GM21423 (cell line): ENCODE measurements around the gene FILIP1L.

Source experiments
- ATAC-seq: cut with Tn5 transposase; IDR thresholded peaks from one replicate; pipeline ENCODE4 v1.9.1; 2021; ENCODE audit warnings: mild to moderate bottlenecking, moderate library complexity; ENCODE audit not compliant: unreplicated experiment

The FILIP1L gene

GRCh38 chr3:99981138-99981537 is 133.2 kb downstream of the FILIP1L start:
- ATAC-seq, result no peak

GRCh38 chr3:99980606-99981005 is 133.7 kb downstream of the FILIP1L start:
- no peak for ATAC-seq

- no peak for ATAC-seq
These were observed 136.1 kb downstream of the FILIP1L start for GRCh38 chr3:99978221-99978620.

- ATAC-seq, result no peak
These were observed 137.7 kb downstream of the FILIP1L start for GRCh38 chr3:99976584-99976983.

DNA sequence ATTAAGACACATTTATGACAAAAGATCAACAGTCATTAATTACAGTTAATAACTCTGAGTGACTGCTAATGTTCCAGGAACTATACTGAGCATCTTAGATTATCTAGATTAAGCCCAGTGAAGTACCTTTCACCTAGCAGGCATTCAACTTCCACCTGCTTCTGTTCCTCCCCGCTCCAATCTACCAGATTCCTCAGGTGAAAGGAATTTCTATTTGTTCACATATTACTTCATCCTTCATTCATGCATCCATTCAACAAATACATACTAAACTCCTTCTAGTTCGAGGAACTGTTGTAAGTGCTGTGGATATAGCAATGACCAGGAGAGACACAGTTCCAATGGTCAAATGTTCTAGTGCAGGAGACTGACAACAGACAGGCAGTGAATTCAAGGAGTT is 139.3 kb downstream of the FILIP1L start:
- ATAC-seq, result no peak

- no peak for ATAC-seq
These were observed 141.8 kb downstream of the FILIP1L start for GRCh38 chr3:99972380-99973104.

GRCh38 chr3:99971761-99972160 is 142.5 kb downstream of the FILIP1L start:
- ATAC-seq, result no peak

DNA sequence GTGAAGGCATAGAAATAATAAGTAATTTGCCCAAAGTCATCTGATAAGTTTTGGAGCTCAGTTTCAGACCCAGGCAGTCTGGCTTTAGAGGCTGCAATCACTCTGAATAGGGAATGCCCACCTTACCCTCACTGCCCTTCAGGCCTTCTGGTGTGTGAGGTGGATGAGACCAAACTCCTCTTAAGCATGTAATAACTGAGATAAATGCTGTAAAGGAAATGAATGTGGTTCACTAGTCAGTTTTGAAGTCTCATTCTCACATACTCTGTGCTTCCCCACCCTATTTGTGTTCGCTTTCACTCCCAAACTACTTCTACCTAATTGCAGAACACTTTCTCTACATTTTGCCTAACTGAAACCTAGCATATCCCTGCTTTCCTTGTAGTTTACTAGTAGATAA is 144.1 kb downstream of the FILIP1L start:
- ATAC-seq, result peak; percentile 92

- ATAC-seq, result no peak
These were observed 145.2 kb downstream of the FILIP1L start for GRCh38 chr3:99969136-99969535.

DNA sequence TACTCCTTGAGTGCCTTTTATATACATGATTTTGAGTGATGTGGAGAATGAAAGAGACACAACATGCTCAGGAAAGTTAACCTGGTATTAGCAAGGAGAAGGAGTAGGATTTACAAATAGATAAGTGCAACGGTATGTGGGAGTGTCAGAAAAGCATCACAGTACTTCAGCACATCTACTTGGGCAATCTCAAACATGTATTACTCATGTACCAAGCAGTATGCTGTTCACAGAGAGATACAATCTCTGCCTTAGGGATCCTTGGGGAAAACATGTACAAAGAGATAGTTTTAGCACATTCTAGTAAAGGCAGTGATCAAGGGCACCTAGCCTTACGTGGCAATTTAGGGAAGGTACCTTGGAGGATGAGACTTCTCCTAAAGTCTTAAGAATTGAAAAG is 146.5 kb downstream of the FILIP1L start:
- ATAC-seq, result no peak

GRCh38 chr3:99966662-99967416 is 147.5 kb downstream of the FILIP1L start:
- no peak for ATAC-seq

DNA sequence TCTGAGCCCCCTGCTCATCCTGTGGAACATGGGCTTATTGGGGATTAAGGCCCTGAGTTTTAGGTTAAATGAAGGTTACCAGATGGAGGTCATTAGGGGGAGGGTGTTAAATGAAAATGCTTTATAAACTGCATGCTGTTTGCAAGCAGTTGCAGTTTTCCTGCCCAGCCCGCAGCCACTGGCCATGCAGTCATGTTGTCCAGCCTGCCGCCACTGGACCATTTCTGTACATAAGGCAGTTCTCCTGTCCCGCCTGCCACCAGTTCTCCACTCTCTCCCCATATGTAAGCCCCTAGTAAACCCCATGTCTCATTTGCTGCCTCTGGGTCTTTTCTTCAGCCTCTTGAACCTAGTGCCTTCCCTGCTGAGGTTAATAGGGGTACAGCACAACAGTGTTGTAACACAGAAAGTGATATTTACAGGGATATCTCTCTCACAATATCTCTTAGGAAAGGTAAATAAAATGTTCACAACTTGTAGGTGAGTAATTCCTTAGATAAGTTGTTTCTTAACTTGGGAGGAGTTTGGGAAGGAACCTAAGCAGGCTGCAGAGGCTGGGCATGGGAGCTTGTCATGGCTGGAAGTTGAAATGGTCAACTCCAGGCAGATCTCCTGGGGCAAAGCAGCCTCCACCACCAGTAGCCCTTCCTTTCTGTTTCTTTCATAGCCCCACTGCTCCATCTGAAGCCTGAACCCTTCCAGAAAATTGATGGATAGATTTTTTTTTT is 148.5 kb downstream of the FILIP1L start:
- ATAC-seq, result no peak

GRCh38 chr3:99965077-99965476 is 149.2 kb downstream of the FILIP1L start:
- ATAC-seq, result no peak

DNA sequence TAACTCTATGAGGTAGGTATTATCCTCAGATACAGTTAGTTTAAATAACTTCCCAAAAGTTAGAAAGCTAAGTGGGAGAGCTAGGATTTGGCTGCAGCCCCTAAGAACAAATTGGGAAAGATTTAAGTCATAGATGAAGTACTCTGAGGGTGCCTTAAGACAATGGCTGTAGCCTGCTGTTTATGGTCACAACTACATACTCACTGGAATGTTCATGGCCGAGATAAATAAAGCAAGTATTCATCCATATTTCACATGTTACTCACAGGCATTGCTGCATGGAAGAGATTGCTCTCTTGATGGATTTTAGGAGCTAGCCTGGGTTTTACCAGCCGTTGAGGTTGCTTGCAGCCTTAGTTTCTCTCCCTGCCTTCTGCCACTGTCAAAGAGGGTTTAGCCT is 151.6 kb downstream of the FILIP1L start:
- no peak for ATAC-seq

GRCh38 chr3:99961756-99962515 is 152.4 kb downstream of the FILIP1L start:
- ATAC-seq, result no peak

- ATAC-seq, result no peak
These were observed 153.4 kb downstream of the FILIP1L start for GRCh38 chr3:99960941-99961340.

DNA sequence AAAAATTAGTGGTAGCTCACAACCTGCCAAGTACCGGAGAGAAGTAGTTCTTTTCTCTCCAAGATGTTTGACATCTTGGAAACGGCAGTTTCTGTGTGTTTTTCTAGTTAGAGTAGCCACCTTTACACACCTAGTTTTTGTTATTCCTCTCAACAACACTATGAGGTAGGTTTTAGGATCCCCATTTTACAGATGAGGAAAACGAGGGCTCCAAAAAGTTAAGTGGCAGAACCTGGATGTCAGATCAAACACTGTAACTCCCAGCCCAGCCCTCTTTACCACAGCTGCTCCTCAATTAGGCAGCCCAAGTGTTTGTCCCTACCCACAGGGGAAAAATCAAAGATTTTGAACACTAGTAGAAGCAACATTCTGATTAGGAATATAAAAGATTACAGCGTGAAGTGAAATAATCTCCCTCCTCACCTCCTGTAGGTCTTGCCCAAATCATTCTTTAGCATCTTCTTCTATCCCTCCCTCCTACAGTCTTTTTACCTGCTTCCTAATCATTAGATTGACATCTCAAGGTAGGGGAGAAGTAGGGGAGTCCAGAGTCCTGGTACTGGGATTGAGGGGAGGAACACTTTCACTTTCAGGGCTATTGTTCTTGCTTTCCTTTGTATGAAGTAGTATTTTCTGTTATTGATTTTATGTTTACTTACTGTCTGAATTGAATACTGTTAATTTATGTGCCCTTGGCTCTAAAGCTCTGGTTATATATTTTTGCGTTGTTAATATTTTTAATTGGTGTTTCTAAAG is 154.0 kb downstream of the FILIP1L start:
- ATAC-seq, result no peak

DNA sequence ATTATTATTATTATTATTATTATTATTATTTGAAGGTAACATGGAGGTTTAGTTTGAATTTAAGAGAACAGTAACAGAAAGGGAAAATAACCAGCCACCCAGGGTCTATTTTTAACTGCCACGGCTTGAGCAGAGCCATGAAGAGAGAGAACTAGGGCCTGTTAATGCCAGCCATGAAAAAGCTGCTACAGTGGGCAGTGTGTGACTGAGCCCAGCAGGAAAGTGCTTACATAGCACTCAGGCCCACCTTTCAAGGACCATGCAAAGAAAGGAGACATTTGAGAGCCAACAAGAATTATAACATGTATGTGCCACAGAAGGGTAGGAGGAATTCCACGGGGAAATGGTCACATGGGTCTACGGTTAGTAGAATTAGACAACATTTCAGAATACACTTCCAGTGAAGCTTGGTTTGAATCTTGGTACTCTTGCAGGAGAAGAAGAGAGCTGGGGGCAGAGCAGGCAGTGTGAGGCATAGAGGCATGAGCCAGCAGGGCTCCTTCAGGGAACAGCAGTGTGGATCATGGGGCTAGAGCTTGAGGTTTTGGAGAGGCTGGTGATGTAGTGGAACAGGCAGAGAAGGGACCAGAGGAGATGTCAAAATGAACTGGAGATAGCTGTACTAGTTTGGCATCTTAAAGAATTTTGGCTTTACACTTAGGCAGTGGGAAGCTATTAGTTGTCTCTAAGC is 155.9 kb downstream of the FILIP1L start:
- ATAC-seq, result no peak

DNA sequence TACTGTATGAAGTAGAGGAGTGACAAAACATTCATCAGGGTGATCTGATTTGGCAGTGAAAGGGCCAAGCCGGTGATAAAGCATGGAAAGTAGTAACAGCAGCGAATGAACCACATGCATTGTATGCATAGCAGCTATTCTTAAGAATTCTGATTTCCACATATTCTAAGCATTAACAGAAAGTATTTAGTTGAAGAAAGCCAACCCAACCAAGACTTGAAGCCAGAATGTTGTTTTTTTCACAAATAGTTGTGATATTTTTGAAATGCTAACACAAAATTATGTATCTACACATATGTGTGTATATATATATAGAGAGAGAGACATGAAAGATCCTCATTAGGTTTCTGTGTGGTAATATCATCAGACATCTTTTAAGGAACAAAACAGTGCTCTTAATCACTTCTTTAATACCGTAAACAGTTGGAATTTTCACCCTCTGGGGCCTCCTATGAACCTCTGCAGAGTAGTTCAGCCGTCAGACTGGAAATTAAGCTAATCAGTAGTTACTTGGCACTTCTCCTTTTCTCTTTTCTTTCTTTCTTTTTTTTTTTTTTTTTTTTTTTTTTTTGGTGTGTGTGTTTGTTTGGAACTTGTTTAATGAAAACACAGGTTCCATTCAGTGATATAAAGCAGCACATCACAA is 157.0 kb downstream of the FILIP1L start:
- ATAC-seq, result no peak
